ENCODE measurements around the gene PARD3B. TPM values are rescaled to one million over a fixed set of nuclear protein-coding genes. Genes with fewer than 3 reads are reported as not detected.

The PARD3B gene
- total and polyA plus RNA-seq, 7 donors, result 3.2 to 64.0 (median 42.5) TPM

- Histone ChIP-seq H3K9me3 (no peaks in the 10 kb centered on the region), H3K4me3 (no peak overlapping the region), H3K27me3 (no peaks in the 10 kb centered on the region), H3K4me1 (peaks cover 0 to 55% (median 23%) of the 10 kb centered on the region in 4 donors), H3K36me3 (no peaks in the 10 kb centered on the region), H3K27ac (peak overlapping the region in 2 of 4 donors; percentile 12 to 17)
- DNase-seq, result no peak
- WGBS, 2 donors, result 84 to 92% methylated on average over 2 of the region's 2 CpGs
- intact Hi-C loops (cut with DNase I), result no loop called here
- TF ChIP-seq CTCF (IDR thresholded peaks at IDR 0.05) (no peak), POLR2AphosphoS5 (IDR thresholded peaks at IDR 0.05) (no peak), POLR2A (IDR thresholded peaks at IDR 0.05) (no peak), EP300 (IDR thresholded peaks at IDR 0.05) (no peak)
These were observed 324.8 kb downstream of the PARD3B start for GRCh38 chr2:204870053-204870452.

GRCh38 chr2:204871231-204871953, 326.1 kb downstream of the PARD3B start:
- H3K9me3 ChIP-seq, result no peaks in the 10 kb centered on the region
- no peaks in the 10 kb centered on the region for H3K27me3 ChIP-seq
- WGBS, 2 donors, result 68 to 71% methylated on average over 1 of the region's 1 CpG
- H3K27ac ChIP-seq, result peak overlapping the region in 1 of 4 donors; percentile 9
- no peak overlapping the region for H3K4me3 ChIP-seq
- H3K4me1 ChIP-seq, result peaks cover 0 to 55% (median 23%) of the 10 kb centered on the region in 4 donors
- intact Hi-C loops (cut with DNase I), result no loop called here
- DNase-seq, result no peak
- H3K36me3 ChIP-seq, result no peaks in the 10 kb centered on the region
- TF ChIP-seq POLR2A (IDR thresholded peaks at IDR 0.05) (no peak), CTCF (IDR thresholded peaks at IDR 0.05) (peak in 1 of 4 experiments; percentile 19)

GRCh38 chr2:204876311-204876710, 331.0 kb downstream of the PARD3B start:
- no peaks in the 10 kb centered on the region for H3K36me3 ChIP-seq
- no peaks in the 10 kb centered on the region for H3K27me3 ChIP-seq
- 83 to 85% methylated on average over 4 of the region's 4 CpGs for WGBS, 2 donors
- no peak overlapping the region for H3K4me3 ChIP-seq
- peaks cover 0 to 41% (median 18%) of the 10 kb centered on the region in 4 donors for H3K4me1 ChIP-seq
- intact Hi-C loops (cut with DNase I), result no loop called here
- no peak for DNase-seq
- H3K9me3 ChIP-seq, result no peaks in the 10 kb centered on the region
- TF ChIP-seq EP300 (IDR thresholded peaks at IDR 0.05) (no peak), POLR2AphosphoS5 (IDR thresholded peaks at IDR 0.05) (no peak), POLR2A (IDR thresholded peaks at IDR 0.05) (no peak), CTCF (IDR thresholded peaks at IDR 0.05) (no peak)
- no peak overlapping the region for H3K27ac ChIP-seq

GRCh38 chr2:204877691-204878090, 332.4 kb downstream of the PARD3B start:
- Histone ChIP-seq H3K27ac (no peak overlapping the region), H3K27me3 (no peaks in the 10 kb centered on the region), H3K9me3 (no peaks in the 10 kb centered on the region), H3K4me3 (no peak overlapping the region), H3K36me3 (no peaks in the 10 kb centered on the region), H3K4me1 (peaks cover 0 to 36% (median 25%) of the 10 kb centered on the region in 4 donors)
- no peak for TF ChIP-seq POLR2A (IDR thresholded peaks at IDR 0.05)
- DNase-seq, result no peak
- intact Hi-C loops (cut with DNase I), result no loop called here

- Histone ChIP-seq H3K27me3 (no peaks in the 10 kb centered on the region), H3K4me3 (no peak overlapping the region), H3K36me3 (no peaks in the 10 kb centered on the region), H3K27ac (no peak overlapping the region), H3K9me3 (no peaks in the 10 kb centered on the region), H3K4me1 (peaks cover 0 to 34% (median 25%) of the 10 kb centered on the region in 4 donors)
- no peak for DNase-seq
- WGBS, 2 donors, result 80 to 91% methylated on average over 3 of the region's 3 CpGs
- no peak for TF ChIP-seq EP300 (IDR thresholded peaks at IDR 0.05)
- no peak for TF ChIP-seq POLR2AphosphoS5 (IDR thresholded peaks at IDR 0.05)
- TF ChIP-seq POLR2A (IDR thresholded peaks at IDR 0.05), result no peak
- no peak for TF ChIP-seq CTCF (IDR thresholded peaks at IDR 0.05)
- intact Hi-C loops (cut with DNase I), result no loop called here
These were observed 335.7 kb downstream of the PARD3B start for GRCh38 chr2:204880928-204881327.

Data from sigmoid colon (tissue), 7 donors.